Stimulated activated naive CD4-positive, alpha-beta T cell treated with Interleukin-2 at 50 U/mL for 16 hours (primary cell): Measurements from ENCODE around the gene LDLRAD4.

ENCODE experiments used
- DNase-seq: peaks from one replicate; lab custom pipeline; 2025; lab: John Stamatoyannopoulos, UW

The LDLRAD4 gene

GRCh38 chr18:13387855-13388548 is 169.4 kb downstream of the LDLRAD4 start:
- no peak for DNase-seq

GRCh38 chr18:13388586-13389490 is 170.3 kb downstream of the LDLRAD4 start:
- no peak for DNase-seq

- DNase-seq, result no peak
Measured at GRCh38 chr18:13389491-13390131, 171.1 kb downstream of the LDLRAD4 start.

- no peak for DNase-seq
Measured at GRCh38 chr18:13390196-13390595, 171.6 kb downstream of the LDLRAD4 start.

- no peak for DNase-seq
Measured at GRCh38 chr18:13390711-13391110, 172.2 kb downstream of the LDLRAD4 start.

GRCh38 chr18:13392029-13392750 is 173.6 kb downstream of the LDLRAD4 start:
- no peak for DNase-seq

- DNase-seq, result no peak
Measured at GRCh38 chr18:13392899-13393298, 174.3 kb downstream of the LDLRAD4 start.

- DNase-seq, result no peak
Measured at GRCh38 chr18:13393338-13393737, 174.8 kb downstream of the LDLRAD4 start.

GRCh38 chr18:13394801-13395200 is 176.2 kb downstream of the LDLRAD4 start:
- no peak for DNase-seq

- DNase-seq, result no peak
Measured at GRCh38 chr18:13395577-13395976, 177.0 kb downstream of the LDLRAD4 start.

GRCh38 chr18:13397504-13398163 is 179.1 kb downstream of the LDLRAD4 start:
- DNase-seq, result no peak

GRCh38 chr18:13398631-13399030 is 180.1 kb downstream of the LDLRAD4 start:
- DNase-seq, result no peak

- DNase-seq, result no peak
Measured at GRCh38 chr18:13399511-13399910, 181.0 kb downstream of the LDLRAD4 start.

GRCh38 chr18:13400636-13401315 is 182.2 kb downstream of the LDLRAD4 start:
- no peak for DNase-seq

GRCh38 chr18:13401404-13401803 is 182.8 kb downstream of the LDLRAD4 start:
- DNase-seq, result no peak

- DNase-seq, result no peak
Measured at GRCh38 chr18:13401826-13402225, 183.3 kb downstream of the LDLRAD4 start.

- no peak for DNase-seq
Measured at GRCh38 chr18:13403786-13404549, 185.4 kb downstream of the LDLRAD4 start.

- no peak for DNase-seq
Measured at GRCh38 chr18:13405305-13406038, 186.9 kb downstream of the LDLRAD4 start.

- DNase-seq, result no peak
Measured at GRCh38 chr18:13406049-13406615, 187.6 kb downstream of the LDLRAD4 start.
